Activated naive CD4-positive, alpha-beta T cell treated with anti-CD3 and anti-CD28 coated beads, Interleukin-2, amount 10 ng/mL, durations not matched to agents 7 days and 5 days (primary cell): ENCODE results near the gene SYT8.
"Not testable (repeated sequence)": the region's sequence is repeated elsewhere in the genome, so short reads cannot be mapped to it uniquely, and the experiment has no call there.

Experiments used
- CTCF ChIA-PET: fragments of 350-600 bp; sonication (Branson Sonifier 250); formaldehyde crosslinking; loops from one replicate; lab custom pipeline; 2021; ENCODE audit warnings: antibody characterized with exemption; lab: Charles Lee
- DNase-seq: peaks from one replicate; pipeline ENCODE4 v3.0.0-alpha.2; 2020
- H3K27ac Mint-ChIP-seq: one replicate; pipeline ENCODE4 v1.8.0; 2021; ENCODE audit warnings: mild to moderate bottlenecking, moderate library complexity, mixed read lengths
- H3K27me3 Mint-ChIP-seq: one replicate; pipeline ENCODE4 v1.8.0; 2021; ENCODE audit warnings: mild to moderate bottlenecking, mixed read lengths
- H3K36me3 Mint-ChIP-seq: one replicate; pipeline ENCODE4 v1.8.0; 2021; ENCODE audit warnings: mixed read lengths
- H3K4me1 Mint-ChIP-seq: one replicate; pipeline ENCODE4 v1.8.0; 2021; ENCODE audit warnings: mixed read lengths
- H3K4me3 Mint-ChIP-seq: one replicate; pipeline ENCODE4 v1.8.0; 2021; ENCODE audit warnings: mild to moderate bottlenecking, moderate library complexity, mixed read lengths
- H3K9me3 Mint-ChIP-seq: one replicate; pipeline ENCODE4 v1.8.0; 2021; ENCODE audit warnings: mixed read lengths

Gene SYT8

GRCh38 chr11:1810761-1811160, 24.0 kb upstream of the SYT8 start:
- no peak overlapping the region for H3K27ac Mint-ChIP-seq
- CTCF ChIA-PET = no interaction called here
- no peak for DNase-seq

GRCh38 chr11:1812274-1812673, 22.5 kb upstream of the SYT8 start:
- no peaks in the 10 kb centered on the region for H3K9me3 Mint-ChIP-seq
- DNase-seq = no peak
- CTCF ChIA-PET = interaction anchor here (0.7 to 2.2 kb wide), 2 partner anchors 21 to 118 kb away, joined by 3 to 8 read pairs; no protein-coding TSS in a partner anchor
- H3K36me3 Mint-ChIP-seq = no peaks in the 10 kb centered on the region
- no peak overlapping the region for H3K27ac Mint-ChIP-seq
- H3K4me1 Mint-ChIP-seq = no peaks in the 10 kb centered on the region
- H3K4me3 Mint-ChIP-seq = no peak overlapping the region
- H3K27me3 Mint-ChIP-seq = peaks cover 51% of the 10 kb centered on the region

More at GRCh38 chr11:1810761-1811160, 24.0 kb upstream of the SYT8 start:
- H3K4me1 Mint-ChIP-seq = no peaks in the 10 kb centered on the region
- H3K27me3 Mint-ChIP-seq = peaks cover 45% of the 10 kb centered on the region
- H3K4me3 Mint-ChIP-seq = no peak overlapping the region
- no peaks in the 10 kb centered on the region for H3K36me3 Mint-ChIP-seq
- no peaks in the 10 kb centered on the region for H3K9me3 Mint-ChIP-seq

- no peak for DNase-seq
- CTCF ChIA-PET = interaction anchor here (2.2 kb wide), 1 partner anchor 20 kb away, joined by 8 read pairs; no protein-coding TSS in a partner anchor
- Mint-ChIP-seq H3K4me1 (no peaks in the 10 kb centered on the region), H3K36me3 (no peaks in the 10 kb centered on the region), H3K4me3 (no peak overlapping the region), H3K27ac (no peak overlapping the region), H3K9me3 (peaks cover 2% of the 10 kb centered on the region), H3K27me3 (peaks cover 49% of the 10 kb centered on the region)
Measured at GRCh38 chr11:1812801-1813200, 22.0 kb upstream of the SYT8 start.

GRCh38 chr11:1813356-1813755, 21.4 kb upstream of the SYT8 start:
- H3K36me3 Mint-ChIP-seq, H3K27ac Mint-ChIP-seq, H3K4me3 Mint-ChIP-seq, H3K4me1 Mint-ChIP-seq, H3K9me3 Mint-ChIP-seq, DNase-seq: not testable (repeated sequence)
- peaks cover 45% of the 10 kb centered on the region for H3K27me3 Mint-ChIP-seq
- CTCF ChIA-PET = interaction anchor here (2.2 kb wide), 1 partner anchor 20 kb away, joined by 8 read pairs; no protein-coding TSS in a partner anchor

GRCh38 chr11:1814691-1815090, 20.1 kb upstream of the SYT8 start:
- CTCF ChIA-PET = interaction anchor here (1.0 kb wide), 1 partner anchor 12 kb away, joined by 3 read pairs; no protein-coding TSS in a partner anchor
- no peak for DNase-seq
- H3K9me3 Mint-ChIP-seq = peaks cover 5% of the 10 kb centered on the region

GRCh38 chr11:1815311-1815710, 19.5 kb upstream of the SYT8 start:
- DNase-seq = no peak
- peaks cover 41% of the 10 kb centered on the region for H3K27me3 Mint-ChIP-seq
- no peak overlapping the region for H3K4me3 Mint-ChIP-seq
- no peak overlapping the region for H3K27ac Mint-ChIP-seq
- no peaks in the 10 kb centered on the region for H3K36me3 Mint-ChIP-seq
- CTCF ChIA-PET = no interaction called here
- H3K9me3 Mint-ChIP-seq = peaks cover 5% of the 10 kb centered on the region
- no peaks in the 10 kb centered on the region for H3K4me1 Mint-ChIP-seq

More at GRCh38 chr11:1814691-1815090, 20.1 kb upstream of the SYT8 start:
- H3K27me3 Mint-ChIP-seq = peaks cover 45% of the 10 kb centered on the region
- no peak overlapping the region for H3K4me3 Mint-ChIP-seq
- no peak overlapping the region for H3K27ac Mint-ChIP-seq
- H3K36me3 Mint-ChIP-seq = no peaks in the 10 kb centered on the region
- no peaks in the 10 kb centered on the region for H3K4me1 Mint-ChIP-seq

GRCh38 chr11:1815751-1816150, 19.0 kb upstream of the SYT8 start:
- no peaks in the 10 kb centered on the region for H3K4me1 Mint-ChIP-seq
- H3K36me3 Mint-ChIP-seq = no peaks in the 10 kb centered on the region
- H3K27ac Mint-ChIP-seq = no peak overlapping the region
- DNase-seq = no peak
- H3K9me3 Mint-ChIP-seq = peaks cover 5% of the 10 kb centered on the region
- peaks cover 38% of the 10 kb centered on the region for H3K27me3 Mint-ChIP-seq
- no peak overlapping the region for H3K4me3 Mint-ChIP-seq
- CTCF ChIA-PET = no interaction called here

- Mint-ChIP-seq H3K9me3 (peaks cover 5% of the 10 kb centered on the region), H3K36me3 (no peaks in the 10 kb centered on the region), H3K27me3 (peaks cover 32% of the 10 kb centered on the region), H3K4me1 (no peaks in the 10 kb centered on the region), H3K27ac (no peak overlapping the region), H3K4me3 (no peak overlapping the region)
- DNase-seq = no peak
- CTCF ChIA-PET = interaction anchor here (0.9 to 1.3 kb wide), 2 partner anchors 12 to 124 kb away, joined by 3 read pairs; no protein-coding TSS in a partner anchor
Measured at GRCh38 chr11:1817000-1817399, 17.8 kb upstream of the SYT8 start.

GRCh38 chr11:1817511-1817910, 17.3 kb upstream of the SYT8 start:
- no peak overlapping the region for H3K27ac Mint-ChIP-seq
- H3K4me1 Mint-ChIP-seq = no peaks in the 10 kb centered on the region
- CTCF ChIA-PET = interaction anchor here (0.9 to 1.3 kb wide), 3 partner anchors 12 to 124 kb away, joined by 3 read pairs; no protein-coding TSS in a partner anchor
- peaks cover 5% of the 10 kb centered on the region for H3K9me3 Mint-ChIP-seq
- no peak for DNase-seq
- H3K27me3 Mint-ChIP-seq = peaks cover 27% of the 10 kb centered on the region
- no peak overlapping the region for H3K4me3 Mint-ChIP-seq
- H3K36me3 Mint-ChIP-seq = no peaks in the 10 kb centered on the region

- Mint-ChIP-seq H3K4me3 (no peak overlapping the region), H3K36me3 (no peaks in the 10 kb centered on the region), H3K27ac (no peak overlapping the region), H3K27me3 (peaks cover 24% of the 10 kb centered on the region), H3K9me3 (peaks cover 5% of the 10 kb centered on the region), H3K4me1 (no peaks in the 10 kb centered on the region)
- CTCF ChIA-PET = interaction anchor here (0.9 kb wide), 2 partner anchors 13 to 14 kb away, joined by 3 read pairs; no protein-coding TSS in a partner anchor
- no peak for DNase-seq
Measured at GRCh38 chr11:1819074-1819473, 15.7 kb upstream of the SYT8 start.

GRCh38 chr11:1820463-1821325, 14.1 kb upstream of the SYT8 start:
- H3K4me1 Mint-ChIP-seq = no peaks in the 10 kb centered on the region
- H3K27me3 Mint-ChIP-seq = peaks cover 15% of the 10 kb centered on the region
- H3K9me3 Mint-ChIP-seq = peaks cover 5% of the 10 kb centered on the region
- DNase-seq = no peak
- no peak overlapping the region for H3K4me3 Mint-ChIP-seq
- no peaks in the 10 kb centered on the region for H3K36me3 Mint-ChIP-seq
- H3K27ac Mint-ChIP-seq = no peak overlapping the region
- CTCF ChIA-PET = interaction anchor here (1.1 to 1.5 kb wide), 2 partner anchors 12 to 127 kb away, joined by 5 to 7 read pairs; no protein-coding TSS in a partner anchor

- H3K4me1 Mint-ChIP-seq = no peaks in the 10 kb centered on the region
- H3K27ac Mint-ChIP-seq = no peak overlapping the region
- CTCF ChIA-PET = interaction anchor here (1.8 to 2.8 kb wide), 2 partner anchors 12 to 128 kb away, joined by 10 to 14 read pairs; partner anchors contain the start of gene SYT8
- DNase-seq = no peak
- H3K4me3 Mint-ChIP-seq = no peak overlapping the region
- H3K9me3 Mint-ChIP-seq = peaks cover 5% of the 10 kb centered on the region
- H3K36me3 Mint-ChIP-seq = no peaks in the 10 kb centered on the region
- peaks cover 12% of the 10 kb centered on the region for H3K27me3 Mint-ChIP-seq
Measured at GRCh38 chr11:1821562-1821961, 13.2 kb upstream of the SYT8 start.

- H3K27me3 Mint-ChIP-seq = peaks cover 7% of the 10 kb centered on the region
- DNase-seq = no peak
- H3K36me3 Mint-ChIP-seq = no peaks in the 10 kb centered on the region
- CTCF ChIA-PET = interaction anchor here (1.2 to 2.8 kb wide), 3 partner anchors 11 to 170 kb away, joined by 5 to 14 read pairs (median 10); partner anchors contain the start of gene SYT8
- H3K4me1 Mint-ChIP-seq = no peaks in the 10 kb centered on the region
- H3K9me3 Mint-ChIP-seq = peaks cover 3% of the 10 kb centered on the region
- no peak overlapping the region for H3K4me3 Mint-ChIP-seq
- no peak overlapping the region for H3K27ac Mint-ChIP-seq
Measured at GRCh38 chr11:1822648-1823375, 12.0 kb upstream of the SYT8 start.
